GM19043 (cell line): ENCODE results near the gene C11orf21.
"Not testable (repeated sequence)": the region's sequence is repeated elsewhere in the genome, so short reads cannot be mapped to it uniquely, and the experiment has no call there.

Experiments used
- ATAC-seq: cut with Tn5 transposase; IDR thresholded peaks from one replicate; pipeline ENCODE4 v1.9.1; 2021; ENCODE audit warnings: low read depth; ENCODE audit not compliant: unreplicated experiment

C11orf21 gene

GRCh38 chr11:2301631-2302305, at the start of gene C11orf21, which contains the start of gene TSPAN32:
Gene C11orf21, minus strand, starts transcription at chr11:2301918. Its CDS starts 110 bp downstream, at chr11:2301808.
Gene TSPAN32, plus strand, starts transcription at chr11:2302013. Its CDS starts 137 bp downstream, at chr11:2302150.
- ATAC-seq: no peak

GRCh38 chr11:2348986-2349385, 47.3 kb upstream of the C11orf21 start:
- no peak for ATAC-seq

DNA sequence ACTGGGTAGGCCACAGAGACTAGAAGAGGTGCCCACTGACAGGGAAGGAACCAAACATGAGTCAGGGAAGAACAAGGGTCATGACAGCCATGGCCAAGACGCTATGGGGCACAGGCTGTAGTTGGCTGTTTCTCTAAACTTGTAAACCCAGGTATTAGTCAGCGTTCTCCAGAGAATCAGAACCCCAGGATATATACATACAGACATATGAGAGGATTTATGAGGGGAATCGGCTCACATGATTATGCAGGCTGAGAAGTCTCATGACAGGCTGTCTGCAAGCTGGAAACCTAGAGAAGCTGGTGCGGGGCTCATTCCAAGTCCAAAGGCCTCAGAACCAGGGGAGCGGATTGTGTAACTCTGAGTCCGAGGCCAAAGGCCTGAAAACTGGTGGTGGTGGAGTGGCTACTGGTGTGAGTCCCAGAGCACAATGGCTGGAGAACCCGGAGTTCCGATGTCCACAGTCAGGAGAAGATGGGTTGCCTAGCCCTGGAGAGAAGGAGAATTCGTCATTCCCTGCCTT, 45.7 kb upstream of the C11orf21 start:
- no peak for ATAC-seq

GRCh38 chr11:2346586-2347307, 45.0 kb upstream of the C11orf21 start:
- ATAC-seq: no peak

DNA sequence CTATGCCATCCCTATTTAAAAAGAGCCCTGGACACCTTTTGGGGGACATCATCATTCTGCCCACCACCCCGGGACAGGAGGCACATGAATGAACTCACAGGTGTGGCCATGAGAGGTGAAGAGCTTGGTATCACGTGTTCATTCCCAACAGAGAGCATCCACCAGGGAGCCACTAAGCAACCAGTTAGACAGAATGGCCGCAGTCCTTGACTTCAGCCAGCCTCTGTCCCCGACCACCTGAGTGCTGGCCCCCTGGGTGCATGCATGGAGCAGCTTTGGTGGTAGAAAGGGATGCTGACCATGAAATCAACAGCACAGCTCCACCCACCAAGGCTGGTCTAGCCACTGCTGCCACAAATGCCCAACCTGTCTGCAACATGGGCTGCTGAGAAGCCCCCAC, 44.3 kb upstream of the C11orf21 start:
- no peak for ATAC-seq

GRCh38 chr11:2345050-2345449, 43.3 kb upstream of the C11orf21 start:
- ATAC-seq: no peak

DNA sequence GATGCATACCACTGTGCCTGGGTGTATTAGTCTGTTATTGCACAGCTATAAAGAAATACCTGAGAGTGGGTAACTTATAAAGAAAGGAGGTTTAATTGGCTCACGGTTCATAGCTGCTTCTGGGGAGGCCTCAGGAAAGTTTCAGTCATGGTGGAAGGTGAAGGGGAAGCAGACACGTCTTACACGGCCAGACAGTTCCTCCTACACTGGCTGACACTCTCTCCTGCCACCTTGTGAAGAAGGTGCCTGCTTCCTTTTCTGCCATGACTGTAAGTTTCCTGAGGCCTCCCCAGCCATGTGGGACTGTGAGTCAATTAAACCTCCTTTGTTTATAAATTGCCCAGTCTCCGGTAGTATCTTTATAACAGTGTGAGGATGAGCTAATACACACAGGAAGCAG, 41.8 kb upstream of the C11orf21 start:
- no peak for ATAC-seq

DNA sequence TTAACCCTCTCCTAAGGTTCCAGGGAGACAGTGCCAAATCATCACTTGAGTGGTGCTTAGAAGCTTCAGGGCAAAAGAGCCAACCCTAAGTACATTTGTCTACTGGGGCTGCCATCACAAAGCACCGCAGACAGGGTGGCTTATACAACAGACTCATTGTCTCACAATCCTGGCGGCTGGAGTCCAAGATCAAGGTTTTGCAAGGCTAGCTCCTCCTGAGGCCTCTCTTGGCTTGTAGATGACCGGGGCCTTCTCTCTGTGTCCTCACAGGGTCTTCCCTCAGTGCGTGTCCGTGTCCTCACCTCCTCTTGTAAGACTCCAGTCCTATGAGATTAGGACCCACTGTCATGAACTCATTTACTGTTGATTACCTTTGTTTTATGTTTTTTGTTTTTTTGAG, 41.3 kb upstream of the C11orf21 start:
- no peak for ATAC-seq

GRCh38 chr11:2342557-2342956, 40.8 kb upstream of the C11orf21 start:
- ATAC-seq: no peak

- ATAC-seq: not testable (repeated sequence)
These were observed 37.0 kb upstream of the C11orf21 start for GRCh38 chr11:2338760-2339159.

GRCh38 chr11:2335286-2335685, 33.6 kb upstream of the C11orf21 start:
- ATAC-seq: not testable (repeated sequence)

- not testable (repeated sequence) for ATAC-seq
These were observed 31.9 kb upstream of the C11orf21 start for GRCh38 chr11:2333486-2334205.

DNA sequence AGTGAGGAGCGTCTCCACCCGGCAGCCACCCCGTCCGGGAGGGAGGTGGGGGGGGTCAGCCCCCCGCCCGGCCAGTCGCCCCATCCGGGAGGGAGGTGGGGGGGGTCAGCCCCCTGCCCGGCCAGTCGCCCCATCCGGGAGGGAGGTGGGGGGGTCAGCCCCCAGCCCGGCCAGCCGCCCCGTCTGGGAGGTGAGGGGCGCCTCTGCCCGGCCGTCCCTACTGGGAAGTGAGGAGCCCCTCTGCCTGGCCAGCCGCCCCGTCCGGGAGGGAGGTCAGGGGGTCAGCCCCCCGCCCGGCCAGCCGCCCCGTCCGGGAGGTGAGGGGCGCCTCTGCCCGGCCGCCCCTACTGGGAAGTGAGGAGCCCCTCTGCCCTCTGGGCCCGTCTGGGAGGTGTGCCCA, 30.9 kb upstream of the C11orf21 start:
- not testable (repeated sequence) for ATAC-seq

- no peak for ATAC-seq
These were observed 29.7 kb upstream of the C11orf21 start for GRCh38 chr11:2331404-2331803.

DNA sequence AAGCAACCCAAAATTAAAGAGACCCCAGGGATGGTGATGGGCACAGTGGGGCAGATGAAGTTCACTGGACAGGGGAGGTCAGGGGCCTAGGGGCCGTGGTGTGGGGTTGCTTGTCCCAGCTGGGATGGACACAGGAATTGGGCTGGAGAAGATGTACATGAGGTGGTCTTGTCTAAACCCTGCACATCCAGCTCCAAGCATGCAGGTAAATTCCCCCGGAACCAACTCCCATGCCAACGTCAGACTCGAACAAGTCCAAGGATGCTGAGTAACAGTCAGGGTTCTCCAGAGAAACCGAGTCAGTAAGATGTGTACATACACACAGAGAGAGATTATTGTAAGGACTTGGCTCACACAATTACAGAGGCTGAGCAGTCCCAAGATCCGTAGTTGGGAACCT, 29.0 kb upstream of the C11orf21 start:
- no peak for ATAC-seq

- ATAC-seq: no peak
These were observed 27.8 kb upstream of the C11orf21 start for GRCh38 chr11:2329551-2329950.

GRCh38 chr11:2328656-2329354, 27.1 kb upstream of the C11orf21 start:
- no peak for ATAC-seq

- no peak for ATAC-seq
These were observed 26.3 kb upstream of the C11orf21 start for GRCh38 chr11:2328021-2328420.

DNA sequence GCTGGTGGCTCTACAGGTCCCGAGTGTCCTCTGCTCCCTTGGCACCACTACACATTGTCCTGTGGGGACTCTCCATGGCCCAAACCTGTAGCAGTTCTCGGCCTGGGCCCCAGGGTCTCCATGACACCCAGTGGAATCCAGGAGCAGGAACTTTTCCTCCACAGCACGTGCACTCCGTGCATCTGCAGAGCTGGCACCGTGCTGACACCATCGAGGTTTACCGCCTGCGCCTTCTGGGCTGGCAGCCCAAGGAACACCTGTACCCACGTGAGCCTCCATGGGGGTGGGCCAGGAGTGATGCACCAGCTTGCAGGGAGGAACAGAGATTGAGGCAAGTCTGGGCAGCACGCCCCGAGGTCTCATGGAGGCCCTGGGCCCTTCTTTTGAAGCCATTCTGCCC, 25.3 kb upstream of the C11orf21 start:
- ATAC-seq: no peak

DNA sequence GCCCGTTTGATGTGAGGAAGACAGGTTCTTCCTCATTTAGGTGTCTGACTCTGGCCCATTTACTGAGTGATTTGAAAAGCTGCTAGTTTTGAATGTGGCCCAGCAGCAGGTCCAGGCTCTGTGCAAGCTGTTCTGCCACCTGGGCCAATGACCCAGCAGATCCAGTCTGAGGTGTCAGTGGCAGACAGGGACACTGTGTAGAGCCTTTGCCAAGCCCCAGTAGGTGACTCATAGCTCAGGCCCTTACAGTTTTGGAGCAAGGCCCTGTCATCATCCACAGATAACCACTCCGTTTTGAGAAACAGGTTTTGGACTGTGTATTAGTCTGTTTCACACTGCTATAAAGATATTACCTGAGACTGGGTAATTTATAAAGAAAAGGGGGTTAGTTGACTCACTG, 24.0 kb upstream of the C11orf21 start:
- ATAC-seq: no peak

GRCh38 chr11:2325123-2325522, 23.4 kb upstream of the C11orf21 start:
- ATAC-seq: no peak
